Measurements from ENCODE around the gene KIF5C.

- TF ChIP-seq, protein P1, sequence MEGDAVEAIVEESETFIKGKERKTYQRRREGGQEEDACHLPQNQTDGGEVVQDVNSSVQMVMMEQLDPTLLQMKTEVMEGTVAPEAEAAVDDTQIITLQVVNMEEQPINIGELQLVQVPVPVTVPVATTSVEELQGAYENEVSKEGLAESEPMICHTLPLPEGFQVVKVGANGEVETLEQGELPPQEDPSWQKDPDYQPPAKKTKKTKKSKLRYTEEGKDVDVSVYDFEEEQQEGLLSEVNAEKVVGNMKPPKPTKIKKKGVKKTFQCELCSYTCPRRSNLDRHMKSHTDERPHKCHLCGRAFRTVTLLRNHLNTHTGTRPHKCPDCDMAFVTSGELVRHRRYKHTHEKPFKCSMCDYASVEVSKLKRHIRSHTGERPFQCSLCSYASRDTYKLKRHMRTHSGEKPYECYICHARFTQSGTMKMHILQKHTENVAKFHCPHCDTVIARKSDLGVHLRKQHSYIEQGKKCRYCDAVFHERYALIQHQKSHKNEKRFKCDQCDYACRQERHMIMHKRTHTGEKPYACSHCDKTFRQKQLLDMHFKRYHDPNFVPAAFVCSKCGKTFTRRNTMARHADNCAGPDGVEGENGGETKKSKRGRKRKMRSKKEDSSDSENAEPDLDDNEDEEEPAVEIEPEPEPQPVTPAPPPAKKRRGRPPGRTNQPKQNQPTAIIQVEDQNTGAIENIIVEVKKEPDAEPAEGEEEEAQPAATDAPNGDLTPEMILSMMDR (IDR thresholded peaks at IDR 0.05): no peak
- no peak for TF ChIP-seq POLR2A (IDR thresholded peaks at IDR 0.05)
- no peak for TF ChIP-seq EP300 (IDR thresholded peaks at IDR 0.05)
- no peak for TF ChIP-seq POLR2AphosphoS5 (IDR thresholded peaks at IDR 0.05)
Measured at GRCh38 chr2:148932536-148932935, 57.5 kb downstream of the KIF5C start.
